ENCODE data around the gene CCR5AS.
"Not testable (repeated sequence)": the region's sequence is repeated elsewhere in the genome, so short reads cannot be mapped to it uniquely, and the experiment has no call there.

Gene CCR5AS

DNA sequence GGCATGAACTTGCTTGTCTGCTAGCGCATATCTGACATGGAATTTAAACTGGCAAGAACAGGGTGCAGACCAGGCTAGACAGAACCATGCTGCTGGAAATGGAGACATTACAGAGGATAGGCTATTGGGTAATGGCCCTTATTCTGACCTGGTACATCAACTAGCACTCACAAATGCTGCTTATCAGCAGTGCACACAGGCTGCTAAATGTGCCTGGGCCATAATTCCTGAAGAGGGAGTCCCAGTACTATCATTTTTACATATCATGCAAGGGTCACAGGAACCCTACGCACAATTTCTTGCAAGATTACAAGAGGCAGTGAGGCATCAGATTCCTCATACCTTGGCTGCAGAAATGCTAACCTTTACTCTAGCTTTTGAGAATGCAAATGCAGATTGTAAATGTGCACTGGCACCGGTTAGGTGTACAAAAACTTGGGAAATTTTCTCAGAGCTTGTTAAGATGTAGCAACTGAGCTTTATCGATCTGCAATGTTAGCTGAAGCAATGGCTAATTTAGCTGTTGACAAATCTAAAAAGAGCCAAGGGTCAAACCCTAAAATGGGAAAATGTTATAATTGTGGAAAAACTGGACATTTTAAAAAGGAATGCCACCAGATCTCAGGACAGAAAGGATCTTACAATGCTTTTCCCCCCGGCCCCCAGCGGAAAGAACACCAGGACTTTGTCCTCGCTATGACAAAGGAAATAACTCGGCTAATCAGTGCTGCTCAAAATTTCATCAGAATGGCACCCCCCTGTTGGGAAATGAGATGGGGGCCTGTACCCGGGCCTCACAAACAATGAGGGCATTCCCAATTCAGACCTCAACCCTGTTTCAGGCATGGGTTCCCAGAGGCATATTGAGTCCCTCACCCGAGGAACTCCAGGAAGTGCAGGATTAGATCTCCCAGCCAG lies 21.3 kb upstream of the CCR5AS start:
- 88% methylated on average over 10 of the region's 10 CpGs for WGBS
- Histone ChIP-seq H3K36me3 (peaks cover 0 to 9% (median 0%) of the 10 kb centered on the region in 4 donors), H3K27ac (replicated peaks in 1 of 4) (no peak overlapping the region), H3K4me3 (no peak overlapping the region), H3K9me3 (peaks cover 0 to 10% (median 0%) of the 10 kb centered on the region in 4 donors), H3K27me3 (no peaks in the 10 kb centered on the region), H3K4me1 (no peaks in the 10 kb centered on the region)
- intact Hi-C loops (cut with DNase I) = no loop called here
- DNase-seq (ENCODE audit: extremely low spot score) = no peak
- TF ChIP-seq POLR2AphosphoS5 (IDR thresholded peaks at IDR 0.05) (no peak), EP300 (IDR thresholded peaks at IDR 0.05) (no peak), POLR2A (IDR thresholded peaks at IDR 0.05; ENCODE audit: low read depth) (no peak)
- TF ChIP-seq, protein P1, sequence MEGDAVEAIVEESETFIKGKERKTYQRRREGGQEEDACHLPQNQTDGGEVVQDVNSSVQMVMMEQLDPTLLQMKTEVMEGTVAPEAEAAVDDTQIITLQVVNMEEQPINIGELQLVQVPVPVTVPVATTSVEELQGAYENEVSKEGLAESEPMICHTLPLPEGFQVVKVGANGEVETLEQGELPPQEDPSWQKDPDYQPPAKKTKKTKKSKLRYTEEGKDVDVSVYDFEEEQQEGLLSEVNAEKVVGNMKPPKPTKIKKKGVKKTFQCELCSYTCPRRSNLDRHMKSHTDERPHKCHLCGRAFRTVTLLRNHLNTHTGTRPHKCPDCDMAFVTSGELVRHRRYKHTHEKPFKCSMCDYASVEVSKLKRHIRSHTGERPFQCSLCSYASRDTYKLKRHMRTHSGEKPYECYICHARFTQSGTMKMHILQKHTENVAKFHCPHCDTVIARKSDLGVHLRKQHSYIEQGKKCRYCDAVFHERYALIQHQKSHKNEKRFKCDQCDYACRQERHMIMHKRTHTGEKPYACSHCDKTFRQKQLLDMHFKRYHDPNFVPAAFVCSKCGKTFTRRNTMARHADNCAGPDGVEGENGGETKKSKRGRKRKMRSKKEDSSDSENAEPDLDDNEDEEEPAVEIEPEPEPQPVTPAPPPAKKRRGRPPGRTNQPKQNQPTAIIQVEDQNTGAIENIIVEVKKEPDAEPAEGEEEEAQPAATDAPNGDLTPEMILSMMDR (IDR thresholded peaks at IDR 0.05) = no peak

DNA sequence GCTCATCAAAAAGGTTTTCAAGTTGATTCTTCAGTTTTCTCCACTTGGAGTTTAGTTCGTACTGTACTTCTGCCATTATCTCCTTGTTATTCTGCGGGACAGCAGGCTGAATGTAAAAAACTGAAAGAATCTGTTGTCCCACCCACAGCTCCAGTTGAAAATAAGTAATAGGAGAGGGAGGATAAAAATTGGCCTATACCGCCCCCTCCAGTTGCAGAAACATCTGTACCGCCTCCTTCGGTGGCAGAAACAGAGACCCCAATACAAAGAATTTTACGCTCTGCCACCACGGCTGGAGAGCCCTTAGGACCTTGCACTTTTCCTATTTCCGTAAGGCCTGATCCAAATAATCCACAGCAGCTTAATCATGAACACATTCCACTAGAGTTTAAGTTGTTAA lies 20.5 kb upstream of the CCR5AS start:
- H3K4me1 ChIP-seq; H3K36me3 ChIP-seq; H3K27ac ChIP-seq (replicated peaks in 1 of 4); DNase-seq (ENCODE audit: extremely low spot score); H3K9me3 ChIP-seq; H3K4me3 ChIP-seq; H3K27me3 ChIP-seq; intact Hi-C loops (cut with DNase I): not testable (repeated sequence)
- WGBS = 60% methylated on average over 8 of the region's 8 CpGs

DNA sequence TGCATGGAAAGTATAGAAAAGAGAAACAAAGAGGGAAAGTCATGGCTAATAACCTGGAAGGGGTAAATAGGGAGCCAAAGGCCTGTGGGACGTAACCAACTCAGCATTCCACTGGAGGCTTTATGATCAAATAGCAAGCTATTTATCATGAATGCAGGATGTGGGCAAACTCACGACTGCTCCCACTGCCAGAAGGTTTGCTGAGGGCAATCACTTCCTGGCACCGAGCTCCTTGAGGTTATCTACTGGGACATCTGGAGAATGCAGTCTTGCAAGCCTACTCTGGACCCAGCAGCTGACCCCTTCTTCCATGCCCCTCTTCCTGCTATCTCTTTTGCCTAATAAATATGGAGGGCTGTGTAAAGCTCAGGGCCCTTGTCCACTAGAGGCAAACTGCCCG lies 19.6 kb upstream of the CCR5AS start:
- H3K36me3 ChIP-seq; H3K27ac ChIP-seq (replicated peaks in 1 of 4); H3K4me3 ChIP-seq; H3K9me3 ChIP-seq; DNase-seq (ENCODE audit: extremely low spot score); H3K27me3 ChIP-seq; H3K4me1 ChIP-seq; intact Hi-C loops (cut with DNase I): not testable (repeated sequence)
- WGBS = 73% methylated on average over 4 of the region's 4 CpGs

DNA sequence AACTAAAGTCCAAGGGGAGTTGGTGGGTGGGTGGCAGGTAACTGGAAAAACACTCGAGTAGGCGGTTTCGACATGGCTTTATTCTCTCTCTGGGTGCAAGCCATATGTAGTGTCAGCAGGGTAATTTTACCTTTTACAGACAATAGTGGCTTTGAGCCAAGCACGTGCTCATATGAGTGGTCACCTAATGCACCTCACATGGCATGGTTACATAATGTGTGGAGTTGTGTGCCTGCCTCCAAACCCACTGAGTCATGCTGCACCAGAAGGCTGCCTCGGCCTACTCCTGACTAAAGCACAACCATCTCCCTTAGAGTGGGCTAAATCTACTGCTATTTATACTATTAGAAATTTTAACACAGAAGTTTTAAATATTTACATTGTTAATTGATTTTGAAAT lies 16.7 kb upstream of the CCR5AS start:
- H3K27ac ChIP-seq (replicated peaks in 1 of 4) = no peak overlapping the region
- no peaks in the 10 kb centered on the region for H3K4me1 ChIP-seq
- intact Hi-C loops (cut with DNase I) = no loop called here
- no peaks in the 10 kb centered on the region for H3K9me3 ChIP-seq
- no peaks in the 10 kb centered on the region for H3K36me3 ChIP-seq
- no peak for DNase-seq (ENCODE audit: extremely low spot score)
- no peak overlapping the region for H3K4me3 ChIP-seq
- H3K27me3 ChIP-seq = no peaks in the 10 kb centered on the region
- WGBS = 82% methylated on average over 5 of the region's 5 CpGs
- TF ChIP-seq POLR2A (IDR thresholded peaks at IDR 0.05; ENCODE audit: low read depth) (no peak), POLR2AphosphoS5 (IDR thresholded peaks at IDR 0.05) (no peak), EP300 (IDR thresholded peaks at IDR 0.05) (no peak)
- TF ChIP-seq, protein P1 (IDR thresholded peaks at IDR 0.05) = no peak

DNA sequence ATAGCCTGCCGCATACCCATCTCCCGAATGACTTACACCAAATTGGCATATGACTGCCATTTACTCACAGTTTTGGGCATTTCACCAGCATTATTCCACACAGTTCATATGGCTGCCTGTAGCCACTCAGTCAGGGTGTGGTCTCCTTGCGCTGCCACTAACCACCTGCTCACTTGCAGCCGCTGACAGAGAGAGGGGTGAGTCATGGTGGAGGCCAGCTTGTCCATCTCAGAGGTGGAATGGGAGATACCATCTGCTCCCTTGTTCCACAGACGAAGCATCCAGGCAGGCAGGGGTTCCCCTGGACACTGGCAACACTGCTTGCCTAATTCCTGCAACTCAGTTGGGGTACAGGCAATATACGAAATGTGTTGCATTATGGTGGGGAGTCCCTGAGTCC lies 15.8 kb upstream of the CCR5AS start:
- no peaks in the 10 kb centered on the region for H3K27me3 ChIP-seq
- TF ChIP-seq POLR2AphosphoS5 (IDR thresholded peaks at IDR 0.05) (no peak), POLR2A (IDR thresholded peaks at IDR 0.05; ENCODE audit: low read depth) (no peak), EP300 (IDR thresholded peaks at IDR 0.05) (no peak)
- TF ChIP-seq, protein P1 (IDR thresholded peaks at IDR 0.05) = no peak
- no peak for DNase-seq (ENCODE audit: extremely low spot score)
- no peaks in the 10 kb centered on the region for H3K36me3 ChIP-seq
- intact Hi-C loops (cut with DNase I) = no loop called here
- H3K27ac ChIP-seq (replicated peaks in 1 of 4) = no peak overlapping the region
- WGBS = 88% methylated on average over 6 of the region's 6 CpGs
- no peaks in the 10 kb centered on the region for H3K4me1 ChIP-seq
- no peaks in the 10 kb centered on the region for H3K9me3 ChIP-seq
- no peak overlapping the region for H3K4me3 ChIP-seq

DNA sequence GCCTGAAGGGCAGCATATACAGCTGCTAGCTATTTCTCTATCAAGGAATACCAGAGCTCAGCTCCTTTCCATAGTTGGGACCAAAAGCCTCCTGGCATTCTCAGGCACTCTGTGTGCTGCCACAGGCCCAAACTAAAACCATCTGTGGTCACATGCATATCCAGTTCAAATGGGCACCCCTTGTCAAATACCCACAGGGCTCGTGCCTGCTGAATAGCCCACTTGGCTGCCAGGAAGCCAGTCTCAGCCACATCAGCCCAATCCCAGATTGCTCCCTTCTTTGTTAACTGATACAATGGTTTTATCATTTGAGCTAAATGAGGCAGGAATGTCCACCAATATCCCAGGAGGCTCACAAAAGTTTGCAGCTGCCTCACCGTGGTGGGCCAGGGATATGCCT lies 14.1 kb upstream of the CCR5AS start:
- H3K27ac ChIP-seq (replicated peaks in 1 of 4) = no peak overlapping the region
- no peaks in the 10 kb centered on the region for H3K27me3 ChIP-seq
- 86% methylated on average over 2 of the region's 2 CpGs for WGBS
- H3K36me3 ChIP-seq = no peaks in the 10 kb centered on the region
- intact Hi-C loops (cut with DNase I) = no loop called here
- no peak overlapping the region for H3K4me3 ChIP-seq
- TF ChIP-seq EP300 (IDR thresholded peaks at IDR 0.05) = no peak
- no peak for TF ChIP-seq POLR2A (IDR thresholded peaks at IDR 0.05; ENCODE audit: low read depth)
- no peak for TF ChIP-seq POLR2AphosphoS5 (IDR thresholded peaks at IDR 0.05)
- TF ChIP-seq, protein P1 (IDR thresholded peaks at IDR 0.05) = no peak
- DNase-seq (ENCODE audit: extremely low spot score) = no peak
- no peaks in the 10 kb centered on the region for H3K9me3 ChIP-seq
- peaks cover 0 to 4% (median 0%) of the 10 kb centered on the region in 4 donors for H3K4me1 ChIP-seq

Measured in esophagus muscularis mucosa (tissue), 4 donors.